Gastrocnemius medialis (tissue), 4 donors: ENCODE measurements around the gene AKR1B15. TPM values are rescaled to one million over a fixed set of nuclear protein-coding genes. Genes with fewer than 3 reads are reported as not detected.

Source experiments
- ATAC-seq, 2 donors: fragments of 150-250 bp; one replicate each; pipeline ENCODE4 v1.9.1; 2016
- DNase-seq, 2 donors: peaks; one replicate each; pipeline ENCODE4 v3.0.0-alpha.2; 2019
- H3K27ac ChIP-seq, 4 donors: fragments of 200-600 bp; sonication (generic); 1 replicate in 1 of 4; 2 replicates in 3 of 4; pipeline ENCODE4 v1.5.1; 2016 to 2018; ENCODE audit warnings: mild to moderate bottlenecking in 2 of 4, moderate library complexity in 1 of 4
- H3K27me3 ChIP-seq, 3 donors: fragments of 200-600 bp; sonication (generic) in 2 of 3; 1 replicate in 1 of 3; 2 replicates in 2 of 3; pipeline versions ENCODE4 v1.5.1 to v1.6.0; 2016 to 2019; ENCODE audit warnings: mild to moderate bottlenecking in 1 of 3, moderate library complexity in 1 of 3
- H3K36me3 ChIP-seq, 2 donors: fragments of 200-600 bp; sonication (generic) in 1 of 2; one replicate each; pipeline ENCODE4 v1.5.1; 2017 to 2018
- H3K4me1 ChIP-seq, 2 donors: fragments of 200-600 bp; sonication (generic) in 1 of 2; one replicate each; pipeline ENCODE4 v1.5.1; 2016 to 2017; ENCODE audit warnings: mild to moderate bottlenecking in 2 of 2
- H3K4me3 ChIP-seq, 4 donors: fragments of 200-600 bp; sonication (generic) in 3 of 4; 1 replicate in 1 of 4; 2 replicates in 3 of 4; pipeline ENCODE4 v1.5.1; 2016 to 2019; ENCODE audit warnings: mild to moderate bottlenecking in 2 of 4
- H3K9me3 ChIP-seq, 3 donors: fragments of 200-600 bp; sonication (generic) in 2 of 3; 1 replicate in 1 of 3; 2 replicates in 2 of 3; pipeline ENCODE4 v1.5.1; 2016 to 2019
- POLR2A ChIP-seq, 2 donors: fragments of 450-650 bp; IDR thresholded peaks; one replicate each; pipeline ENCODE4 v1.6.1; 2017; ENCODE audit warnings: antibody characterized with exemption in 2 of 2, mild to moderate bottlenecking in 2 of 2, moderate library complexity in 2 of 2
- in situ Hi-C, 4 donors: fragments of 200-750 bp; cut with MboI; loops; one replicate each; pipeline versions ENCODE4 v1.15.0 to v1.8.0; 2017; ENCODE audit warnings: low sequenced_read_pairs in 4 of 4
- intact Hi-C: fragments of 100-400 bp; cut with DNase I; formaldehyde crosslinking; loops from one replicate; pipeline ENCODE4 v1.15.1; 2023; ENCODE audit warnings: low total_unique reads
- total RNA-seq, 4 donors: library from RNA; depleted of rRNA; stranded (reverse); fragments of >200 nt; gene quantifications; one replicate each; pipeline versions ENCODE4 v1.1.0 to v1.2.3, GENCODE V29; 2016
- TF ChIP-seq, protein P1 (sequence below), 5 experiments: fragments of 450-650 bp in 3 of 5; fragments of 200-600 bp in 2 of 5; sonication (generic) in 2 of 5; IDR thresholded peaks in 4 of 5; conservative IDR thresholded peaks in 1 of 5; 1 replicate in 4 of 5; 2 replicates in 1 of 5; pipeline ENCODE4 v1.5.1; 2016 to 2019; ENCODE audit warnings: antibody characterized with exemption in 5 of 5, mild to moderate bottlenecking in 3 of 5, moderate library complexity in 3 of 5

AKR1B15 gene
- total RNA-seq, 4 donors from 2014 or later = 1.9 to 77.5 (median 10.3) TPM

DNA sequence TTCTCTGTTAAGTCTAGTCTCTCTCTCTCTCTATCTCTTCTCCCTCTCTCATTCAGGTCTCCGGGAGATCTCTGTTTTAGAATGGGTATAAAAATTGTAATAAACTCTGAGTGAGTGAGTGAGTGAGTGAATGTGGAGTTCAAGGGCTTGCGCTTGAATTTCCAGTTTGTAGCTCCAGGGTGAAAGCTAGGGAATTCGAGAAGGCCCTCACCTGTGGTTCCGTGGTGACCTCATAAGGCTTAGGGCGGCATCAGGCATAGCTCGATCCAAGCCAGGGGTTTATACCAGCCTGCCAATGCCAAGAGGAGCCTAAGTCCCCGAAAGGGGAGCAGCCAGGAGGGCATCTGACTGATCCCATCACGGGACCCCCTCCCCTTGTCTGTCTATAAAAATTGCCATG, 456 bp downstream of the AKR1B15 start:
- H3K27ac ChIP-seq = peak overlapping the region; percentile 73 to 88 (median 82)
- in situ Hi-C loops = no loop called here

DNA sequence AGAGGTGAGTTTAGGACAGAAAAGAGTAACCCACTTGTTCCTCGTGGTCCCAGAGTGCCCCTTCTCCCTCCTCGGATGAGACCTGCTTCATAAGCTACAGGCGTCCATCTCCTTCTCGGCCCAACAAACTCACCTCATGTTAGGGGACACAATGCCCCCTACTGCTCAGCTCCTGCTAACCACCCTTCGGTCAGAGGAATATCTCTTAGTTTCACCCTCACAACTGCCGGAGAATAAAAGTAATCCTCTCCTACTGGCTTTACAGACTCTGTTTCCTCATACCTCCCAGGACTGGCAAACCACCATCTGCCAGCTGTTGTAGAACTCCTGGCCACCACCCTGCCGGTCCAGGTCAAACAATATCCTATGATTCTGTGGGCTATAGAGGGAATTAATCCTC, 3.2 kb downstream of the AKR1B15 start:
- H3K9me3 ChIP-seq = no peaks in the 10 kb centered on the region
- ATAC-seq = peak; percentile 35 to 45
- peak overlapping the region in 1 of 4 donors; percentile 19 for H3K4me3 ChIP-seq
- peak in 1 of 2 donors; percentile 61 for DNase-seq
- peak overlapping the region; percentile 9 to 45 (median 32) for H3K27ac ChIP-seq
- H3K4me1 ChIP-seq = peaks cover 21 to 30% of the 10 kb centered on the region in 2 donors
- intact Hi-C loops (loop anchor here (1.0 kb wide), 2 partner anchors 38 to 120 kb away; no protein-coding TSS in a partner anchor), in situ Hi-C loops (loop anchor here in 2 of 4 donors (5.0 kb wide), 3 partner anchors 40 to 110 kb away; no protein-coding TSS in a partner anchor)
- peaks cover 0 to 11% of the 10 kb centered on the region in 2 donors for H3K36me3 ChIP-seq
- TF ChIP-seq, protein P1, sequence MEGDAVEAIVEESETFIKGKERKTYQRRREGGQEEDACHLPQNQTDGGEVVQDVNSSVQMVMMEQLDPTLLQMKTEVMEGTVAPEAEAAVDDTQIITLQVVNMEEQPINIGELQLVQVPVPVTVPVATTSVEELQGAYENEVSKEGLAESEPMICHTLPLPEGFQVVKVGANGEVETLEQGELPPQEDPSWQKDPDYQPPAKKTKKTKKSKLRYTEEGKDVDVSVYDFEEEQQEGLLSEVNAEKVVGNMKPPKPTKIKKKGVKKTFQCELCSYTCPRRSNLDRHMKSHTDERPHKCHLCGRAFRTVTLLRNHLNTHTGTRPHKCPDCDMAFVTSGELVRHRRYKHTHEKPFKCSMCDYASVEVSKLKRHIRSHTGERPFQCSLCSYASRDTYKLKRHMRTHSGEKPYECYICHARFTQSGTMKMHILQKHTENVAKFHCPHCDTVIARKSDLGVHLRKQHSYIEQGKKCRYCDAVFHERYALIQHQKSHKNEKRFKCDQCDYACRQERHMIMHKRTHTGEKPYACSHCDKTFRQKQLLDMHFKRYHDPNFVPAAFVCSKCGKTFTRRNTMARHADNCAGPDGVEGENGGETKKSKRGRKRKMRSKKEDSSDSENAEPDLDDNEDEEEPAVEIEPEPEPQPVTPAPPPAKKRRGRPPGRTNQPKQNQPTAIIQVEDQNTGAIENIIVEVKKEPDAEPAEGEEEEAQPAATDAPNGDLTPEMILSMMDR (IDR thresholded peaks at IDR 0.05 in 4 of 5, conservative IDR thresholded peaks at IDR 0.05 in 1 of 5) = peak; percentile 18 to 63 (median 48)
- no peak for TF ChIP-seq POLR2A (IDR thresholded peaks at IDR 0.05)
- no peaks in the 10 kb centered on the region for H3K27me3 ChIP-seq

More for the DNA sequence above, 456 bp downstream of the AKR1B15 start:
- ATAC-seq = no peak
- H3K4me3 ChIP-seq = peak overlapping the region; percentile 32 to 54 (median 40)
- DNase-seq = no peak
- H3K36me3 ChIP-seq = peaks cover 0 to 3% of the 10 kb centered on the region in 2 donors
- H3K27me3 ChIP-seq = no peaks in the 10 kb centered on the region
- intact Hi-C loops = loop anchor here (1.0 to 5.0 kb wide), 3 partner anchors 57 to 104 kb away; partner anchors contain the start of gene BPGM
- no peak for TF ChIP-seq POLR2A (IDR thresholded peaks at IDR 0.05)
- TF ChIP-seq, protein P1 (IDR thresholded peaks at IDR 0.05 in 4 of 5, conservative IDR thresholded peaks at IDR 0.05 in 1 of 5) = no peak
- peaks cover 28 to 36% of the 10 kb centered on the region in 2 donors for H3K4me1 ChIP-seq
- H3K9me3 ChIP-seq = no peaks in the 10 kb centered on the region

DNA sequence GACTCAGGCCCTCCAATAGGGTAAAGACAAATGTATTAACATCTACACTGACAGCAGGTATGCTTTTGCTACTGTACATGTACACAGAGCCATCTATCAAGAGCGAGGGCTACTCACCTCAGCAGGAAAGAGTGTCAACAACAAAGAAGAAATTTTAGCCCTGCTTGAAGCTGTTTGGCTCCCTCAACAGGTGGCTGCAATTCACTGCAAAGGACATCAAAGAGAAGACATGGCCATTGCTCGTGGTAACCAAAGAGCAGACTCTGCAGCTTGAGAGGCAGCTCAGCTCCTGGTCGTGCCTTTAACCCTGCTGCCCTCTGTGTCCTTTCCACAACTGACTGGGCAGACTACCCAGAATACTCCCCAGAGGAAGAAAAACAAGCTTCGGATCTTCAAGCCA, 5.1 kb downstream of the AKR1B15 start:
- DNase-seq (no peak), ATAC-seq (no peak)
- peaks cover 7 to 12% of the 10 kb centered on the region in 2 donors for H3K4me1 ChIP-seq
- no peaks in the 10 kb centered on the region for H3K27me3 ChIP-seq
- no peak overlapping the region for H3K27ac ChIP-seq
- in situ Hi-C loops = loop anchor here in 2 of 4 donors (5.0 kb wide), 3 partner anchors 42 to 112 kb away; no protein-coding TSS in a partner anchor
- intact Hi-C loops = no loop called here
- no peaks in the 10 kb centered on the region for H3K9me3 ChIP-seq
- H3K4me3 ChIP-seq = no peak overlapping the region
- no peak for TF ChIP-seq POLR2A (IDR thresholded peaks at IDR 0.05)
- TF ChIP-seq, protein P1 (IDR thresholded peaks at IDR 0.05 in 4 of 5, conservative IDR thresholded peaks at IDR 0.05 in 1 of 5) = peak in 1 of 5 experiments; percentile 17
- H3K36me3 ChIP-seq = peaks cover 0 to 18% of the 10 kb centered on the region in 2 donors

DNA sequence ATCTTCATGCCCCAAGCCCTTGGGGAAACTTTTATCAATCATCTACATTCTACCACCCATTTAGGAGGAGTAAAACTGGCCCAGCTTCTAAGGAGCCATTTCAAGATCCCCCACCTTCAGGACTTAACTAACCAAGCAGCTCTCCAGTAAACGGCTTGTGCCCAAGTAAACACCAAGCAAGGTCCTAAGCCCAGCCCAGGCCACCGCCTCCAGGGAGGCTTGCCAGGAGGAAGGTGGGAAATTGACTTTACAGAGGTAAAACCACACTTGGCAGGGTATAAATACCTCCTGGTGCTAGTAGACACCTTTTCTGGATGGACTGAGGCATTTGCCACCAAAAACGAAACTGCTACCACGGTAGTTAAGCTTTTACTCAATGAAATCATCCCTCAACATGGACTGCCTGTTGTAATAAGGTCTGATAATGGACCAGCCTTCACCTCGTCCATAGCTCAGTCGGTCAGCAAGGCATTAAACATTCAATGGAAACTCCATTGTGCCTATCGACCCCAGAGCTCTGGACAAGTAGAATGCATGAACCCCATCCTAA, 5.6 kb downstream of the AKR1B15 start:
- DNase-seq (no peak), ATAC-seq (no peak)
- H3K36me3 ChIP-seq = peaks cover 0 to 18% of the 10 kb centered on the region in 2 donors
- no peak overlapping the region for H3K27ac ChIP-seq
- in situ Hi-C loops (loop anchor here in 2 of 4 donors (5.0 kb wide), 3 partner anchors 42 to 112 kb away; no protein-coding TSS in a partner anchor), intact Hi-C loops (no loop called here)
- H3K4me3 ChIP-seq = no peak overlapping the region
- H3K9me3 ChIP-seq = no peaks in the 10 kb centered on the region
- no peak for TF ChIP-seq POLR2A (IDR thresholded peaks at IDR 0.05)
- TF ChIP-seq, protein P1 (IDR thresholded peaks at IDR 0.05 in 4 of 5, conservative IDR thresholded peaks at IDR 0.05 in 1 of 5) = no peak
- H3K4me1 ChIP-seq = peaks cover 4 to 9% of the 10 kb centered on the region in 2 donors
- H3K27me3 ChIP-seq = no peaks in the 10 kb centered on the region
